Measurements from ENCODE around the gene TPK1. TPM values are rescaled to one million over a fixed set of nuclear protein-coding genes. Genes with fewer than 3 reads are reported as not detected.
A peak's percentile ranks its signal among the peaks of the same experiment; 100 is the strongest.

Gene TPK1
- polyA plus RNA-seq, 1 donor from 2014 or later: 3.5 TPM

- Histone ChIP-seq H3K9me2 (ENCODE audit: insufficient read depth, low read length) (no peaks in the 10 kb centered on the region), H3K36me3 (ENCODE audit: insufficient read depth, low read length) (no peaks in the 10 kb centered on the region), H3K9me3 (ENCODE audit: low read length) (no peaks in the 10 kb centered on the region), H3K79me2 (replicated peaks; ENCODE audit: insufficient read depth, low read length) (no peaks in the 10 kb centered on the region), H3K27me3 (ENCODE audit: insufficient read depth, low read depth, low read length) (no peaks in the 10 kb centered on the region), H4K20me1 (ENCODE audit: insufficient read depth) (no peaks in the 10 kb centered on the region), H3F3A (ENCODE audit: insufficient read depth, low read length, poor library complexity, severe bottlenecking) (no peaks in the 10 kb centered on the region), H3K4me3 (ENCODE audit: low read length) (no peak overlapping the region), H3K27ac (ENCODE audit: low read length) (no peak overlapping the region), H2AFZ (ENCODE audit: low read depth, low read length) (no peak overlapping the region), H3K9ac (ENCODE audit: low read length) (no peak overlapping the region), H3K4me2 (ENCODE audit: low read length) (no peak overlapping the region)
- no peak for TF ChIP-seq SMC3 (conservative IDR thresholded peaks at IDR 0.05; ENCODE audit: poor library complexity)
- no peak for TF ChIP-seq EP300 (conservative IDR thresholded peaks at IDR 0.05; ENCODE audit: poor library complexity, severe bottlenecking)
- TF ChIP-seq, protein P1, sequence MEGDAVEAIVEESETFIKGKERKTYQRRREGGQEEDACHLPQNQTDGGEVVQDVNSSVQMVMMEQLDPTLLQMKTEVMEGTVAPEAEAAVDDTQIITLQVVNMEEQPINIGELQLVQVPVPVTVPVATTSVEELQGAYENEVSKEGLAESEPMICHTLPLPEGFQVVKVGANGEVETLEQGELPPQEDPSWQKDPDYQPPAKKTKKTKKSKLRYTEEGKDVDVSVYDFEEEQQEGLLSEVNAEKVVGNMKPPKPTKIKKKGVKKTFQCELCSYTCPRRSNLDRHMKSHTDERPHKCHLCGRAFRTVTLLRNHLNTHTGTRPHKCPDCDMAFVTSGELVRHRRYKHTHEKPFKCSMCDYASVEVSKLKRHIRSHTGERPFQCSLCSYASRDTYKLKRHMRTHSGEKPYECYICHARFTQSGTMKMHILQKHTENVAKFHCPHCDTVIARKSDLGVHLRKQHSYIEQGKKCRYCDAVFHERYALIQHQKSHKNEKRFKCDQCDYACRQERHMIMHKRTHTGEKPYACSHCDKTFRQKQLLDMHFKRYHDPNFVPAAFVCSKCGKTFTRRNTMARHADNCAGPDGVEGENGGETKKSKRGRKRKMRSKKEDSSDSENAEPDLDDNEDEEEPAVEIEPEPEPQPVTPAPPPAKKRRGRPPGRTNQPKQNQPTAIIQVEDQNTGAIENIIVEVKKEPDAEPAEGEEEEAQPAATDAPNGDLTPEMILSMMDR (IDR thresholded peaks at IDR 0.05; ENCODE audit: poor library complexity, severe bottlenecking): no peak
- no peak for TF ChIP-seq REST (IDR thresholded peaks at IDR 0.05; ENCODE audit: borderline replicate concordance)
- TF ChIP-seq TAF1 (IDR thresholded peaks at IDR 0.05; ENCODE audit: low read depth): no peak
- no peak for TF ChIP-seq POLR2AphosphoS5 (IDR thresholded peaks at IDR 0.05)
- TF ChIP-seq MXI1 (conservative IDR thresholded peaks at IDR 0.05; ENCODE audit: poor library complexity, severe bottlenecking): no peak
- TF ChIP-seq EZH2 (IDR thresholded peaks at IDR 0.05; ENCODE audit: borderline replicate concordance, insufficient read depth, low read length, poor library complexity, severe bottlenecking): no peak
- no peak for TF ChIP-seq RAD21 (conservative IDR thresholded peaks at IDR 0.05)
Measured at GRCh38 chr7:144494355-144494754, 341.5 kb downstream of the TPK1 start.

- TF ChIP-seq EP300 (conservative IDR thresholded peaks at IDR 0.05; ENCODE audit: poor library complexity, severe bottlenecking) (peak; percentile 50), REST (IDR thresholded peaks at IDR 0.05; ENCODE audit: borderline replicate concordance) (no peak), POLR2AphosphoS5 (IDR thresholded peaks at IDR 0.05) (peak; percentile 37)
- no peak overlapping the region for H3K27ac ChIP-seq (ENCODE audit: low read length)
- no peaks in the 10 kb centered on the region for H4K20me1 ChIP-seq (ENCODE audit: insufficient read depth)
- H3K9me3 ChIP-seq (ENCODE audit: low read length): no peaks in the 10 kb centered on the region
- no peak overlapping the region for H2AFZ ChIP-seq (ENCODE audit: low read depth, low read length)
- H3K9ac ChIP-seq (ENCODE audit: low read length): no peak overlapping the region
- H3F3A ChIP-seq (ENCODE audit: insufficient read depth, low read length, poor library complexity, severe bottlenecking): no peaks in the 10 kb centered on the region
- no peak overlapping the region for H3K4me3 ChIP-seq (ENCODE audit: low read length)
- no peaks in the 10 kb centered on the region for H3K79me2 ChIP-seq (replicated peaks; ENCODE audit: insufficient read depth, low read length)
- H3K27me3 ChIP-seq (ENCODE audit: insufficient read depth, low read depth, low read length): no peaks in the 10 kb centered on the region
- no peaks in the 10 kb centered on the region for H3K9me2 ChIP-seq (ENCODE audit: insufficient read depth, low read length)
- H3K4me2 ChIP-seq (ENCODE audit: low read length): no peak overlapping the region
- no peaks in the 10 kb centered on the region for H3K36me3 ChIP-seq (ENCODE audit: insufficient read depth, low read length)
Measured at GRCh38 chr7:144489504-144489903, 346.3 kb downstream of the TPK1 start.
